Adrenal gland (tissue), 12 donors: Measurements from ENCODE around the gene SPATC1L. TPM values are rescaled to one million over a fixed set of nuclear protein-coding genes. Genes with fewer than 3 reads are reported as not detected.
A peak's percentile ranks its signal among the peaks of the same experiment; 100 is the strongest.
"Not testable (repeated sequence)": the region's sequence is repeated elsewhere in the genome, so short reads cannot be mapped to it uniquely, and the experiment has no call there.

Experiments used
- DNase-seq, 7 donors: peaks; one replicate each; pipeline ENCODE4 v3.0.0-alpha.2; 2019 to 2020
- H3K27ac ChIP-seq, 5 donors: fragments of 200-600 bp; sonication (generic) in 4 of 5; 1 replicate in 3 of 5; 2 replicates in 2 of 5; pipeline versions ENCODE4 v1.5.1 to v1.8.0; 2016 to 2020; ENCODE audit warnings: mild to moderate bottlenecking in 1 of 5
- H3K27me3 ChIP-seq: fragments of 200-600 bp; 2 replicates; pipeline ENCODE4 v1.8.0; 2021
- H3K36me3 ChIP-seq, 2 donors: fragments of 200-600 bp; replicated peaks in 1 of 2; 1 replicate in 1 of 2; 2 replicates in 1 of 2; pipeline versions ENCODE4 v1.5.1 to v1.8.0; 2018 to 2022
- H3K4me1 ChIP-seq, 2 donors: fragments of 200-600 bp; replicated peaks in 1 of 2; 1 replicate in 1 of 2; 2 replicates in 1 of 2; pipeline versions ENCODE4 v1.5.1 to v1.8.0; 2018 to 2021
- H3K4me3 ChIP-seq, 4 donors: fragments of 200-600 bp; sonication (generic) in 3 of 4; one replicate each; pipeline ENCODE4 v1.5.1; 2016 to 2018
- H3K9me3 ChIP-seq, 3 donors: fragments of 200-600 bp; sonication (generic) in 1 of 3; replicated peaks in 1 of 3; 1 replicate in 2 of 3; 2 replicates in 1 of 3; pipeline versions ENCODE4 v1.5.1 to v1.8.0; 2016 to 2021
- CTCF ChIP-seq, 6 experiments: fragments of 450-650 bp in 4 of 6; fragments of 200-600 bp in 2 of 6; sonication (generic) in 1 of 6; IDR thresholded peaks; 1 replicate in 5 of 6; 2 replicates in 1 of 6; pipeline versions ENCODE4 v1.5.1 to v1.8.0; 2016 to 2021; ENCODE audit warnings: antibody characterized with exemption in 6 of 6, mild to moderate bottlenecking in 2 of 6, moderate library complexity in 1 of 6
- POLR2A ChIP-seq, 2 donors: fragments of 450-650 bp; IDR thresholded peaks; one replicate each; pipeline ENCODE4 v1.6.1; 2017; ENCODE audit warnings: antibody characterized with exemption in 2 of 2, mild to moderate bottlenecking in 2 of 2, moderate library complexity in 1 of 2
- WGBS, 4 donors: extraction: QIAGEN DNeasy Blood & Tissue Kit in 2 of 4; methylation state at CpG; one replicate each; pipeline versions ENCODE4 v1.1.5 to v1.1.7; 2013 to 2017; 5-methylcytosine and 5-hydroxymethylcytosine counted together
- intact Hi-C, 2 donors: fragments of 100-400 bp; cut with DNase I; formaldehyde crosslinking; loops; one replicate each; pipeline versions ENCODE4 v1.14.1 to v1.15.0; 2022 to 2023
- polyA plus RNA-seq, 3 donors: library from polyadenylated mRNA; stranded (reverse); fragments of 200-250 nt in 2 of 3; fragments of 350-450 nt in 1 of 3; fragmentation: Illumina TruSeq in 1 of 3; extraction: RNeasy Lipid Tissue Mini Kit (QIAGEN cat#74804) in 1 of 3; gene quantifications; one replicate each; pipeline ENCODE4 v1.2.3, GENCODE V29; 2013 to 2014
- total RNA-seq, 9 donors: library from RNA; depleted of rRNA in 4 of 9; stranded (reverse); fragments of >200 nt in 4 of 9; fragments of 120-200 nt in 1 of 9; fragmentation: NEBNext Ultra II Directional in 1 of 9; extraction: Animal tissue kit (Norgen Biotek cat#: 25700) in 1 of 9; gene quantifications; one replicate each; pipeline versions ENCODE4 v1.1.0 to v1.2.4, GENCODE V29; 2013 to 2023
- donor health status: healthy with polysubstance abuse.
- donor health status: Bipolar disorder and iron deficiency.
- donor health status: DM: yes; HTN: yes; CAD: no.
- donor health status: DM: no; HTN: no; CAD: no.
- donor health status: DM: no; HTN: no; CAD: no.
- donor health status: DM: yes; HTN: yes; CAD: no.

Gene SPATC1L
- total and polyA plus RNA-seq, 12 donors, result 8.4 to 91.5 (median 25.3) TPM

- intact Hi-C loops, result no loop called here
- 90 to 95% (median 93%) methylated on average over 16 to 17 of the region's 17 CpGs for WGBS, 4 donors
- TF ChIP-seq POLR2A (IDR thresholded peaks at IDR 0.05), result no peak
- no peak for TF ChIP-seq CTCF (IDR thresholded peaks at IDR 0.05)
- DNase-seq, result peak in 2 of 7 donors; percentile 17 to 52
- no peaks in the 10 kb centered on the region for H3K36me3 ChIP-seq
- peaks cover 0 to 3% of the 10 kb centered on the region in 2 donors for H3K4me1 ChIP-seq
- H3K4me3 ChIP-seq, result no peak overlapping the region
- H3K27me3 ChIP-seq, result no peaks in the 10 kb centered on the region
- H3K9me3 ChIP-seq, result peaks cover 0 to 5% (median 0%) of the 10 kb centered on the region in 3 donors
- H3K27ac ChIP-seq, result no peak overlapping the region
These were observed 4.6 kb downstream of the SPATC1L start for GRCh38 chr21:46179708-46180078.

DNA sequence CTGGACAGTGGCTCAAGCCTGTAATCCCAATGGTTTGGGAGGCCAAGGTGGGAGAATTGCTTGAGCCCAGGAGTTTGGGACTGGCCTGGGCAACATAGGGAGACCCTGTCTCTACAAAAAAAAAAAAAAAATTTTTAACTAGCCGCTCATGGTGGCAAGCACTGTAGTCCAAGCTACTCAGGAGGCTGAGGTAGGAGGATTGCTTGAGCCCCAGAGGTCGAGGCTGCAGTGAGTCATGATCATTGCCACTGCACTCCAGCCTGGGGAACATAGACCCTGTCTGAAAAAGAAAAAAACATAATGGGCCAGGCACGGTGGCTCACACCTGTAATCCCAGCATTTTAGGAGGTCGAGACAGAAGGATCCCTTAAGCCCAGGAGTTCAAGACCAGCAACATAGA is 5.3 kb downstream of the SPATC1L start:
- intact Hi-C loops, result no loop called here
- Histone ChIP-seq H3K27me3 (no peaks in the 10 kb centered on the region), H3K36me3 (no peaks in the 10 kb centered on the region), H3K27ac (no peak overlapping the region), H3K9me3 (peaks cover 0 to 9% (median 0%) of the 10 kb centered on the region in 3 donors), H3K4me3 (no peak overlapping the region), H3K4me1 (peaks cover 0 to 2% of the 10 kb centered on the region in 2 donors)
- 85 to 92% (median 89%) methylated on average over 4 of the region's 4 CpGs for WGBS, 4 donors
- peak in 1 of 7 donors; percentile 28 for DNase-seq
- TF ChIP-seq CTCF (IDR thresholded peaks at IDR 0.05) (no peak), POLR2A (IDR thresholded peaks at IDR 0.05) (no peak)

DNA sequence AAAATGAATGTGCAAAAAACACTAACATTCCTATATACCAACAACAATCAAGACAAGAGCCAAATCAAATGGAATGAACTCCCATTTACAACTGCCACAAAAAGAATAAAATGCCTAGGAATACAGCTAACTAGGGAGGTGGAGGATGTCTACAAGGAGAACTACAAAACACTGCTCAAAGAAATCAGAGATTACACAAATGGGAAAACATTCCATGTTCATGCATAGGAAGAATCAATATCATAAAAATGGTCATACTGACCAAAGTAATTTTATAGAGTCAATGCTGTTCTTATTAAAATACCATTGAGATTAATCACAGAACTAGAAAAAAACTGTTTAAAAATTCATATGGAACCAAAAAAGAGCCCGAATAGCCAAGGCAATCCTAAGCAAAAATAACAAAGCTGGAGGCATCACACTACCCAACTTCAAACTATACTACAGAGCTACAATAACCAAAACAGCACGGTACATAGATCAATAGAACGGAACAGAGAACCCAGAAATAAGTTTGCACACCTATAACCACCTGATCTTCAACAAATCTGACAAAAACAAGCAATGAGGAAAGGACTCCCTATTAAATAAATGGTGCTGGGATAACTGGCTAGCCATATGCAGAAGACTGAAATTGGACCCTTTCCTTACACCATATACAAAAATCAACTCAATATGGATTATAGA is 7.7 kb downstream of the SPATC1L start:
- H3K9me3 ChIP-seq, H3K4me3 ChIP-seq, intact Hi-C loops, H3K27me3 ChIP-seq, DNase-seq, H3K27ac ChIP-seq, H3K36me3 ChIP-seq, H3K4me1 ChIP-seq: not testable (repeated sequence)
- 89 to 97% (median 92%) methylated on average over 3 of the region's 3 CpGs for WGBS, 4 donors

DNA sequence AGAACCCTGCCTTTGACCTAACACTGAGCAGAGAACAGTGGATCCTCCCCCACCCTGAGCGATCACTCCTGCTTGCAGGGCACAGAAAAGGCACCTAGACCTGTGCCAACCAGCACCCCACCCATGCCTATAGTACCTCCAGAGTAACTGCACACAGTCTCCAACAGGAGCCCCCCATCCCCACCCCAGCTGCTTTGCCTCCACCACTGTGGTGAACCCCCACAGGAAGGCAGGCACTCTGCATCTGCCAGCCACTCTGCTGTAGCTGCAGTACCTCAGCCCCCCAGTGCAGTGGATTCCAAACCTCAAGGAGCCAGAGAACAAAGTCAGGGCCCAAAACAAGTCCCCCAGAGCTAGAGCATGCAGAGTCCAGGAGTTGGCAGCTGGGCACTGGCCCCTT is 10.7 kb downstream of the SPATC1L start:
- WGBS, 4 donors, result 100% methylated on average over 1 of the region's 1 CpG; no CpG with 5 or more reads in 1 of the 4 donors

More for the DNA sequence above, 10.7 kb downstream of the SPATC1L start:
- TF ChIP-seq CTCF (IDR thresholded peaks at IDR 0.05) (no peak), POLR2A (IDR thresholded peaks at IDR 0.05) (no peak)
- Histone ChIP-seq H3K36me3 (no peaks in the 10 kb centered on the region), H3K27me3 (no peaks in the 10 kb centered on the region), H3K9me3 (peaks cover 0 to 9% (median 0%) of the 10 kb centered on the region in 3 donors), H3K4me1 (no peaks in the 10 kb centered on the region), H3K27ac (no peak overlapping the region), H3K4me3 (no peak overlapping the region)
- DNase-seq, result peak in 1 of 7 donors; percentile 35
- intact Hi-C loops, result no loop called here
